Measurements from ENCODE around the gene BRF1.
A peak's percentile ranks its signal among the peaks of the same experiment; 100 is the strongest.

The BRF1 gene

DNA sequence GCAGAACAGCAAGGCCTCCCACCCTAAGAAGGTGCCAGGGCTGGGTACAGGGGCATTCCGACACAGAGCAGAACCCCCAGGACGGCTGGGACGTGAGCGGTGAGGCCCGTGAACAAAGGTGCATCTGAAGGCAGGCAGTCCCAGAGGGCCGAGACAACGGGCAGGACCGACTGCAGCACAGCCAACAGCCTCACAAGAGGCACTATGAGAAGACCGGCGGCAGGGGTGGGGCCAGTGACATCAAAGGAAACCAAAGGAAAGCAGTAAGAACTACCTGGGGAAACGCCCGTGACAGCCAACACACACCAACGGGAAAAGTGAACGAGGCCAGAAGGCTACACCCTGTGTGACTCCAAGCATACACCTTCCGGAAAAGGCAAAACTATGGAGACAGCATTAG is 43.3 kb downstream of the BRF1 start:
- no peak for DNase-seq

DNA sequence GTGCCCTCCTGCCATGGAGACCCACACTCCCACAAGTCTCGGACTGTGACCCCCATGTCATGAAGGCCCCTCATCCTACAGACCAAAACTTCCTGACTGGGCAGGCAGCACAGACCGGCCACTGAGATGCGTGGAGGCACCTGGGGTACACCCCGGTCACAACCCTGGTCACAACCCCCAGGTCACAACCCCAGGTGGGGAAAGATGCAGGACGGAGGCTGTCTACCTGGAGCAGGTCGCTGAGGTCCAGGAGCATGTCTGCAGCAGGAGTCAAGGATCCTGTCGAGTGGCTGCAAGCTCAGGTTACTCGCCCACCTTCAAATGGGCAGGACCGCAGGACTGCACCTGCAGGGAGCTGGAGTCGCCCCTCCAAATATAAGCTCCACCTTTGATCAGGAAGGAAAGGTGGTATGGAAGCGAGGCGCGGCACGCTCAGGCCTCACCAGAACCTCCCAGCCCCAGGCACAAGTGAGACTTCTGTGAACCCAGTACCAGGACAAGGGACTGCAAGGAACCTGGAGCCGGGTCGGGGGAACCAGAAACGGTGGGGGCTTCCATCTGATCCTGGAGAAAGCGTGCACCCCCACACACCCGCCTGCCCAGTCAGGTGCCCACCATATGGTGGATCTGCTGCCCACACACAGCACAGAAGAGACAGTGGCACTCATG is 44.4 kb downstream of the BRF1 start:
- no peak for DNase-seq

DNA sequence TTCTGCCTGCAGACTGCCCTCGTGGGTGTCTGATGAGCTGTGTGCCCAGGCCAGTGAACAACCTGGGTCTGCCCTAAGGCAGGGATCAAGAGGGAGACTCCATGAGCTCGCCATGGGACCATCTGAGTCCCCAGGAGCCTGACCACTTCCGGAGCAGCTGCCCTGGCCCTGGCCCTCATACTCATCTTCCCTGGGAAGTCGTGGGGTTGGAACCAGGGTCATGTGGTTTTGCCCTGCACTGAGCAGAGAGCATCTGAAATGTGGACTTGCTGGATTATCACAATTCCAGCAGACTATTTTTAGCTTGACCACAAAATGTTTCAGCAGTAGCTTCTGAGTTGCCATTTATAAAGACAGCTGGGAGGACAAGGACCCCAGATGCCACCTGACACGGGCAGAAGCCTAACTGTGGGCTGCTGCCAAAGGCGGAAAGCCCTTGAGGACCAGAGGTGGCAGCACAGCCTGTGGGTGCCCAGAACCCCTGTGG is 45.7 kb downstream of the BRF1 start:
- no peak for DNase-seq

DNA sequence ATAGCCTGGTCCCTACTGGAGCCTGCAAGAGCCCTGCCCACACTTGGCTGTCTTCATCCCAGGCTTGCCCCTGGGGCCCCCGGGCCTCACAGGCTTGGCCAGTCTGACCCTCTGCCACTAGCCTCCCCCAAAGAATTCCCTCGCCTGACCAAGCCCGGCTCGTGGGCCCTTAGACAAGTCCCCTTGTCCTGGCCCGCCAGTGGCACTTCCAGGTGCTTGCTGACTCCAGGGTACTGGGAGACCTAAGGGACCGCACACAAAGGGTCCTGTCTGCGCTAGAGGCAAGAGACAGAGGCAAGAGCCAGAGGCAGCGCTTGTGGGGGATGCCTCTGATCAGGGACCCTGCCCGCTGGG is 47.5 kb downstream of the BRF1 start:
- DNase-seq = no peak

DNA sequence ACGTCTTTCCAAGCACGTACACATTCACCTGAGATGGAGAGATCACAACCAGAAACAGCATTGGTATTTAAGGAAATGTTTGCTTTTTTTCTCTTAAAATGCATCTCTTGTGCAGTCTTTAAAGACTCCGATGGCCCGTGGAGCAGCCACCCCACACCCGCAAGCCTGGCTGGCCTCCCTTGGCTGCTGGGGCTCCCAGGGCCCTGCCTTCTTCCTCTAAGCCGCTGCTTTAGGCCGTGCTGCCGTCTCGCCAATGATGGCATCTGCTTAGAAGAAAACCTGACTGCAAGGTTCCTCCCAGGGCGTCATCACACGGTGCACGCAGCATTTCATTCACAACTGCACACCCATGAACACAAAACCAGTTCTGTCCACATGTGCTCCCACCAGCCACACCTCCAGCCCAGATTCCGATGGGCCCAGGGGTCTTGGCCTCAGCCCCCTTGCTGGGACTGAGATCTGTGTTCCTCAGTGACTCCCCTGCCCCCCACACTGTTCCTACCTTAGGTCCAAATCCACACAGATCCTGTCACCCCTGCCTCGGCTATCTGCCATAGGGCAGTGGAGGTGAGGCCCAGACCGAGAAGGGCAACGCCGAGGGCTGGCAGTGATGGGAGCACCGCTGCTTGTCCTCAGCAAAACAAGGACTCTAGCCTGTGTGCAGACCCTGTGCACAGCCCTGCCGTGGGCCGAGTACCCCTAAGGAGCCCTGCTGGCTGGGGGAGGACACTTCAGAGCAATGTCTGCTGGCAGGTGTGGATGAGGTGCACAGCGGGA is 48.1 kb downstream of the BRF1 start:
- DNase-seq = no peak

DNA sequence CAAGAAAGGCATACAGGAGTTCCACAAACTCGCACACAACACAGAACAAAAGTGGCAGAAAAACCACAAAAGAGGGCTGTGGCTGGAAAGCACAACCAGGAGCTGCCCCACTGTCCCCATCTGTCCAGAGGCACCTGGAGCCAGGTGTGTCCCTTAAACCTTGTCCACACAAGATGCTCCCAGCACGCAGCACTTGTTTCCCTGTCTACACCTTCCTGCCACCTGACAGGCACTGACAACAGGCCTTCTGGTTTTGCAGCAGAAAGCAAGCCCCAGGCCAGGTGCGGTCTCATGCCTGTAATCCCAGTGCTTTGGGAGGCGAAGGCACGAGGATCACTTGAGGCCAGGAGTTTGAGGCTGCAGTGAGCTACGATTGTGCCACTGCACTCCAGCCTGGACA is 48.9 kb downstream of the BRF1 start:
- DNase-seq = no peak

DNA sequence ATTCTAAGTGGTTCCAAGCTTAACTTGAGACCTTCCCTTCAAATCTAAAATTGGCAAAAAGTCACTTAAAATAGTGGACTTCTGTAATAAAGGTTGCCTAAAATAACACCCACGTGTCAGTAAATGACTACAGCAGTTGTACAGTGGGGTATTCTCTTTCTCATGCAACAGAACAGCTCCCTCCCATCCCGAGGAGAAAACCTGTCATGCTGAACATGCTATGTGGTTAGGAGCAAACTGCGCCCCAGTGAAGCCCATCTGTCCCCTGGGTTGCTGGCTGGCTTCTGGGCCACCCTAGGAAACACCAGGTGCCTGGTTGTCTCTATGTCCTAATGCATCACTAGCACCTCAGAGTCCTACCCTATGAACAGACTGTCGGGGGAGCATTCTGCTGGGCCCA is 49.8 kb downstream of the BRF1 start:
- no peak for DNase-seq

DNA sequence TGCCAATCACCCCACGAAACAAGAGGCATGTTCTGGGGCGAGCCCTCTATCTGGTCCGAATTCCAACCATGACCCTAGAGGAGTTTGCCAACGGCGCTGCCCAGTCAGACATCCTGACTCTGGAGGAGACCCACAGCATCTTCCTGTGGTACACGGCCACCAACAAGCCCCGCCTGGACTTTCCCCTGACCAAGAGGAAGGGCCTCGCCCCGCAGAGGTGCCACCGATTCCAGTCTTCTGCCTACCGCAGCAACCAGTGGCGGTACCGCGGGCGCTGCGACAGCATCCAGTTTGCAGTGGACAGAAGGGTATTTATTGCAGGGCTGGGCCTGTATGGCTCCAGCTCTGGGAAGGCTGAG is 50.8 kb downstream of the BRF1 start:
- DNase-seq = no peak

DNA sequence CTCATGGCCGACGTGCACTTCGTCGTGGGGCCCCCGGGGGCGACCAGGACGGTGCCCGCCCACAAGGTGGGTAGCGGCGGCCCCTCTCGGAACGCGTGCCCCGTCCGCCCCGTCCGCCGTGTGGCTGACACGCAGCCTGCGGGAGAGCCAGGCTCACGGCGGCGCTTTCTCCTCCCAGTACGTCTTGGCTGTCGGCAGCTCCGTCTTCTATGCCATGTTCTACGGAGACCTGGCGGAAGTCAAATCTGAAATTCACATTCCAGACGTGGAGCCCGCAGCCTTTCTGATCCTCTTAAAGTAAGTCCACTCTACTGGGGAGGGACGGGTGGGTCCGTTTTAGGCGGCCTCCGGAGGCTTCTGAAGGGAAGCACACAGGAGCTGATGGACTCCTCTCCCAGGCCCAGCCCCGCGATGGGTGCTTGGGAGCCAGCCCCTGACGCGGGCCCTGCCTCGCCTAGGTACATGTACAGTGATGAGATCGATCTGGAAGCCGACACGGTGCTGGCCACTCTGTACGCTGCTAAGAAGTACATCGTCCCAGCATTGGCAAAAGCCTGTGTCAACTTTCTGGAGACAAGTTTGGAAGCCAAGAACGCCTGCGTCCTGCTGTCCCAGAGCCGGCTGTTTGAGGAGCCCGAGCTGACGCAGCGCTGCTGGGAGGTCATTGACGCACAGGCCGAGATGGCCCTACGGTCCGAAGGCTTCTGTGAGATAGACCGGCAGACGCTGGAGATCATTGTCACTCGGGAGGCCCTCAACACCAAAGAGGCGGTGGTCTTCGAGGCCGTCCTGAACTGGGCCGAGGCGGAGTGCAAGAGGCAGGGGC is 51.4 kb downstream of the BRF1 start:
- no peak for DNase-seq

DNA sequence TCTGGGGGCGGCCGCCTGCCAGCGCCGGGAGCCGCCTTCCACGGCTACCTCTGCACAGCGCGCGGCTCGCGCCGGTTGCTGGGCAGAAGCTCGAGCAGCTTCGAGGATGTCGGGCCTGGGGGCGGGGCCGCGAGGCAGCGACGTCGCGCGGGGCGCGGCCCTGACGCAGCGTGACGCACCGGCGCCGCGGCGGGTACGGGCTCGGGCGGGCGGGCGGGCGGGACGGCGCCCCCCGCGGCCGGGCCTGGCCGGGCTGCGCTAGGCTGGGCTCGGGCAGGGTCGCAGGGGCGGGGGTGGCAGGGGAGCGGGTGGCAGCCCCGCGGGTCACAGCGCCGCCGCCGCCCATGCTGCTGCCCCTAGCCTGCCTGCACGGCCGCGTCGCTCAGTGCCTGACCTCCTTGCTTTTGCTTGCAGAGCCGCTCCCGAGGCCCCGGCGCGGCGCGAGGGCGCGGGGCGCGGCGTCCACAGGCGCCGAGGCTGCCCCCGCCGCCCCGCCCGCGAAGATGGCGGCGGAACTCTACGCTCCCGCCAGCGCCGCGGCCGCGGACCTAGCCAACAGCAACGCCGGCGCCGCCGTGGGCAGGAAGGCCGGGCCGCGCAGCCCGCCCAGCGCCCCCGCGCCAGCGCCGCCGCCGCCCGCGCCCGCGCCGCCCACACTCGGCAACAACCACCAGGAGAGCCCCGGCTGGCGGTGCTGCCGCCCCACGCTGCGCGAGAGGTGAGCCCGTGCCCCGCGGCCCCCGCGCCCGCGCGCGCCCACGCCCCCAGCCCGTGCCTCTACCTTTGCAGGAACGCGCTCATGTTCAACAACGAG is 52.2 kb downstream of the BRF1 start, which contains the start of gene BTBD6:
TSS of gene BTBD6 (plus strand) at position 166 of the 814 bp plus-strand sequence. CDS start at position 345, 179 bp downstream.
- peak; percentile 65 for DNase-seq

DNA sequence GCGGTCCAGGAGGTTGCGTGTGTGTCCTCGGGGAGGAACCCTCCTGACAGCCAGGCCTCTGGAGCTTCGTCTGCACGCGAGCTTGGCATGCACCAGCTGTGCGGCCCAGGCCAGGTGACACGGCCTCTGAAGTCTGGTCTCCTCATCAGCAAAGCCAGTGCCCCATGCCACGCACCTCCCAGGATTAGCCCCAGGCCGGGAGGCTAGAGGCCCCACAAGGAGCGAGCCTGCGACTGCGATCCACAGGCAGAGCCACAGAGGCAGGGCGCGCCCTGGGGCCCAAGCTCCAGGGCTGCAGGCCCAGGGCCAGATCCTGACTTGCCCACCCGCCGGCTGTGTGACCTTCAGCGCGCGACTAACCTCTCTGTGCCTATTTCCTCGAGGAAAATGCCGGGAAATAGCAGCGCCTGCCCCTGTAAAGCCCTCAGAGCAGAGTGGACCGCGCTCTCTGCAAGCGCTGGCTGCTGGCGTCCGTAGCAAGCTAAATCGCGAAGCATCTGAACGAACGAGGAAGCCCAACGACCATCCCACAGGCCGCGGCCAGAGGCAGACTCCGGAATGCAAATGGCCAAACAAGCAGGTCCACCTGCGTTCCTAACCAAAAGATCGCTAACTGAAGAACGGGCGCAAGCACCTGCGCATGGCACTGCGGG is 53.0 kb downstream of the BRF1 start:
- no peak for DNase-seq

DNA sequence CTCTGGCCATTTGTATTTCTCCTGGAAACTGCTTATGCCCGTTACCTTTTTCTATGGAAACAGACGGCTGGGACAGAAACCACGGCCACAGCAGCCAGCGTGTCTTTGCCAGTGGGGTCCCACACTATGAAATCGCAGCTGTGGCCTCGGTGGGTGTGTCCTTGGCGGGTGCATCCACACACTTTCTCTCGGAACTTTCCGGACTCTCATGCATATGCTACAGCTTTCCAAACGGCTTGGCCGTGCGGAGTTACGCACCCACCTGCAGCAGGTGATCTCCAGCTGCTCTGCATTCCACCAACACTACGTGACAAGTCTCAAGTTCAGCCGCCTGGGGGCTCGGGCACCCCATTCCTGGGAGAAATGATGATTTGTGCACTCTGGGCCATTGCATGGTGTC is 53.8 kb downstream of the BRF1 start:
- no peak for DNase-seq

DNA sequence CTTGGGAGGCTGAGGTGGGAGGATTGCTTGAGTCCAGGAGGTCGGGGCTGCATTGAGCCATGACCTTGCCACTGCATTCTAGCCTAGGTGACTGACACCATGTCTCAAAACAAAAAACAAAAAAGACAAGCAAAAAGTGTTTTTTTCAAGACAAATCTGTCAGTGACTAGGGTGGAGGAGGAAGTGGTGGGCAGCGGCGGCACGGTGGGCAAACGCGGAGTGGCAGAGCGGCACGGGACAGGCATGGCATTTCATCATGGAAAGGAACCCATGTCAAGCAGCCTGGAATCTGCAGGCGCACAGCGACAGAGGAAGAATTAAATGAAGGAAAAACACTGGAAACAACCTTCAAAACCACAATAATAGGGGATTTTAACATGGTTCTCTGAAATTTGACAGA is 56.5 kb downstream of the BRF1 start:
- no peak for DNase-seq

DNA sequence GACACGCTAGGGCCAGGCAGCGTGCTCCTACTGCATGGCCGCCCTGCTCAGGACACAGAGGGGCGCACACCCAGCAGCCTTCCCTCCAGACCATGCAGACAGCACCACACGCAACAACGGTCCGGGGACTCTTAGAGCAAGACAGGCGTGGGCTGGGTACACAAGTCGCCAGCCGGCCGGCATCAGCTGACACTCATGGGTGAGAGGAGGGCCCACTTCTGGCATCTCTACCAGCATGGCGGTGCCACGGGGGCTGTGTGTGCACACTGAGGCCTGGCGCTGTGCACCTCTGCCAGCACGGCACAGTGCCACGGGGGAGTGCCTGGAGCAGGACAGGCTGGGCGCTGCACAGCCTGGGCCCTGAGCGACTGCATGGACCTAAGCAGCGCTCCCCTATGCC is 59.2 kb downstream of the BRF1 start:
- DNase-seq = no peak

DNA sequence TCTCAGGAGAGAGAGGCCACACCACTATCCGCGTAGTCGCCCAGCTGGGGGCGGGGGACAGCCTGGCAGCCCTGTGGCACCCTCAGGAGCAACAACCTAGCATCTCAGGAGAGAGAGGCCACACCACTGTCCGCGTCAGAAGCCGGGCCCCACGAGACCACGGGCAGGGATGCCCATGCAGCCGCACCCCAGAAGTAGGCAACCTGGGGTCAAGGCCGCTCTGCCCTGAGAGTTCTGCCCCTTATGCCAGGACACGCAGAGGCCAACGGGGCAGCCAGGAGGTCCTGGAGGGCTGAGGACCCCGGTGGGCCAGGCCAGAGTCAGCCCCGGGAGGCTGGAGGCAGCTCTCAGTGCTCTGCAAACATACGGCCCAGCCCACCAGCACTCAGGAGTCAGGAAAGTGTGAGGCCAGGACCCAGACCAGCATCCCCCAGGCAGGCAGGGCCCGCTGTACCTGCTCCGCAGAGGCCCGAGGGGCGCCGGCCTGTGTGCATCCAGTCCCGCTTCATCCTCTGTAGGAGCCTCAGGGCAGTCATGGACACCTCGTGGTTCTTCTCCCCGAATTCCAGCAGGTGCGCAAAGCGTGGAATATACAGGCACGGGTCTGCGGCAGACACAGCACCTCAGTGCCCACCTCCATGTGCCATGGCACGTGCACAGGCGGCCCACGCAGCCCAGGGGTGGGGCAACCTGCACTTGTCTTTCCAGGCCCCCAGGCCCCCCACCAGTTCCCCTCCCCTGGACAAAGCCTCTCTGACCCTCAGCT is 59.8 kb downstream of the BRF1 start:
- no peak for DNase-seq

DNA sequence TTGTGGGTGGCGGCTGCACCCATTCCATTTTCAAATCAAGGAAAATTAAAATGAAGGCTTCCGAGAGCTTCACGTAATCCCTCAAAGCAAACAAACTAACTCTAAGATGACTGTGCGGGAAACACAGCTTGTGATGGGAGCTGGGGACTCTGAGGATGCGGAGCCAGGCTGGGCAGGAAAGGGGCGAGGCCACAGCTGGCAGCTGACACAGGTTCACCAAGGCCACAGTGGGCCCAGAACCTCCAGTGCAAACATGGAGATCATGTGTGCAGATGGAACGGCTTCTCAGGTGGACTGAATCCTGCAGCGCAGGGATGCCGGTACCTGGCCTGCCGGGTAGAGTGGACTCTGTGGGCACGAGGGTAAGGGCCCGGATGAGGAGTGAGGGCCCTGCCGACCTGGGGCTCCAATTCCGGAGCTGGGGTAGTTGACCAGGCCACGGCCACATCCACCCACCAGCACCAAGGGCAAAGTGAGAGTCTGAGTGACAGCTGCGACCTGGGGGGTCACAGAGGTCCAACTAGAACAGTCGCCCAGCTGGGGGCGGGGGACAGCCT is 71.6 kb downstream of the BRF1 start:
- no peak for DNase-seq

DNA sequence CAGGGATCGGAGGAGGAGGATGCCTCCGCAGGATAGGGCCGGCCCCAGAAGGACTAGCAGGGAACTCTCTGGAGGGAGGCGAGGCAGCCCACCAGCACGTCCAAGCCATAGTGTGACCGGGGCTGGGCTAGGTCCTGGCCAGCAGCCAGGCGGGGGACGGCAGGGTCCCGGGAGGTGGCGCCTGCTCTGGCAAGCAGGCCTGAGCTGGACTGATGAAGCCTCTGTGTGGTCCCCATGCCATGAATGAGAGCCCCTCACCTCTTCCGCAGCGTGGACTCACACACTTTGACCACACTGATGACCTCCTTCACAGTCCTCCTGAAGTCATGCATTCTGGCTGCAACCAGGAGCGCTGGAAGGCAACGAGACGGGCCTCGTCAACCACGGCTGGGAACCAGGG is 72.2 kb downstream of the BRF1 start:
- DNase-seq = no peak

DNA sequence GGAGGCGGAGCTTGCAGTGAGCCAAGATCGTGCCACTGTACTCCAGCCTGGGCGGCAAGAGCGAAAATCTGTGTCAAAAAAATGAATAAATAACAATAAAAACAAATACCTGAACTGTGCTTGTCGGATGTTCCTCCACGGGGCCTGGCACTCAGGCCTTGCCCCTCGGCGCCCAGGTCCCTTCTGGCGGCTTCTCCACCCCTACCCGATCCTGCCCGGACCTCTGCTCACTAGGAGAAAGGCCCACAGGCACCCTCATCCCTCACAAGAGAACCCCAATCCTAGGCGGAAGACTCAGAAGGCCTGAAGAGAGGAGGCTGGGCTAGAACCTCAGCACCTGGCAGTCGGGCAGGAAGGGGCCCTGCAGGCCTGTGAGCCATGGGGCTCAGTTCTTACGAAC is 73.5 kb downstream of the BRF1 start:
- no peak for DNase-seq

DNA sequence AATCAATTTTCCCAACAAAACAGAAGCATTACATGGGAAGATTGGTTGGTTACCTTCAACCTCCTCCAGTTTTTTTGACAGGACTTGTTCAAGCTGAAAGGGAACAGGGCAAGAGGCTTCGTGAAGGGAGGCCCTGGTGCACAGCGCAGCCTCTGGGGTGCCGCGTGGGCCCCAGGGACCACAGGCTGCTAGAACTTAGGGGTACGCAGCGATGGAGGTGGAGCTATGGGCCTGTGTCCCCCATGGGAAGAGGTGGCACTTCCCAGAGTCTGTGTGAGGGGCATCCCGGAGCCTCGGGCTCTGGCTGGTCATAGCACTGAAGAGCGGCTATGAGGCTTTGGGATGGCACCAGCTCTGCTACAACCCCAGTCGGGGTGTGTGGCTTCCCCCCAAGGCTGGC is 74.6 kb downstream of the BRF1 start:
- no peak for DNase-seq

DNA sequence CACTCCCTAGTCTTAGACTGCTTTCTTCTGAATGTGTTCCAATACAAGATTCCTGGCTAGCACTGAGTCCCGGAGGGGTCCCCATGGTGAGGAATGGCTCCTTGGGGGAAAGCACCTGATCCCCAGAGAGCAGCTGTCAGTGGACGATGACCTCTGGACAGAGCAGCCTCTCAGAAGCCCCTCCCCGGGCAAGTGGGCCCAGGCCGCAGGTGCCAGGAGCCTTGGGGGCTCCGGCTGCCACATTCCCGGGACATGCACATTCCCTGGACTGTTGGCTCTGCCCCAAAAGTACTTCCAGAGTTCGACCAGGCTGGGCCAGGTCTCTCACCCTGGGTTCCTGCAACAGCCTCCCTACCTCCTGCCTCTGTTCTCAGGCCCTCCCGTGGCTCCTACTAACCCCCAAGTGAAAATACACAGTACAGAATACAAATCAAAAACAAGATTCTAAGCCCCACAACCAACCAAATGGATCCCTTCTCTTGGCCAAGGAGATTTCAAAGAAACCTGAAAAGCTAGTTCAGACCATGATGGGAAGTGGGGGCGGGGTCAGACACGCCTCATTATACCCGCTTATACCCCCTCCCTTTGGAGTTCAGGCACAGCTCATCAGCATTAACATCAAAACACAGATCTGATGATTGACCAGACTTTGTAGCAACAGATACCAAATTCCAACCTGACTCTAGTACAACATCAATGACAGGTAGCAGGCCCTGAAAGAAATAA is 75.8 kb downstream of the BRF1 start:
- DNase-seq = no peak

Data from amniotic stem cell (primary cell).